PC-3 (cell line): ENCODE measurements around the gene BOD1L2. TPM values are rescaled to one million over a fixed set of nuclear protein-coding genes. Genes with fewer than 3 reads are reported as not detected.

Source experiments
- ATAC-seq: fragments of 200-7000 bp; cut with Tn5 transposase; 2 replicates; pipeline ENCODE4 v1.9.1; 2020; ENCODE audit warnings: mild to moderate bottlenecking, moderate library complexity
- BruUV-seq: library from RNA; stranded (reverse); fragments of 400-500 nt; replicated peaks from 2 replicates; lab custom pipeline; 2021; lab: Mats Ljungman, UMichigan
- CTCF ChIA-PET: fragments of 300-600 bp; sonication (Branson Sonifier 250); formaldehyde crosslinking; loops from one replicate; lab custom pipeline; 2022; ENCODE audit warnings: antibody characterized with exemption; lab: Charles Lee
- POLR2A ChIA-PET: fragments of 300-600 bp; sonication (Branson Sonifier 250); formaldehyde crosslinking; loops from one replicate; lab custom pipeline; 2022; ENCODE audit warnings: antibody characterized with exemption; ENCODE audit not compliant: unreplicated experiment; lab: Charles Lee
- DNase-seq: peaks from one replicate; pipeline ENCODE4 v3.0.0-alpha.2; 2015
- H2AFZ ChIP-seq: fragments of 300-600 bp; sonication (generic); 2 replicates; pipeline ENCODE4 v1.6.0; 2016; ENCODE audit warnings: antibody characterized with exemption, low read length
- H3F3A ChIP-seq: fragments of 300-600 bp; sonication (generic); one replicate; pipeline ENCODE4 v1.6.0; 2017; ENCODE audit warnings: antibody characterized with exemption, low read length, control low read depth, mild to moderate bottlenecking; ENCODE audit not compliant: unreplicated experiment
- H3K27ac ChIP-seq: fragments of 300-600 bp; sonication (generic); 2 replicates; pipeline ENCODE4 v1.5.1; 2016; ENCODE audit warnings: mild to moderate bottlenecking, low read length
- H3K27me3 ChIP-seq: fragments of 300-600 bp; sonication (generic); 2 replicates; pipeline ENCODE4 v1.6.1; 2016; ENCODE audit warnings: low read length, mixed read lengths
- H3K36me3 ChIP-seq: fragments of 300-600 bp; sonication (generic); 2 replicates; pipeline ENCODE4 v1.6.1; 2016; ENCODE audit warnings: low read depth, mixed run types, low read length, mixed read lengths
- H3K4me1 ChIP-seq: fragments of 300-600 bp; sonication (generic); 2 replicates; pipeline ENCODE4 v1.5.1; 2016; ENCODE audit warnings: low read length; ENCODE audit not compliant: insufficient read depth
- H3K4me2 ChIP-seq: fragments of 300-600 bp; sonication (generic); 2 replicates; pipeline ENCODE4 v1.6.0; 2016; ENCODE audit warnings: low read length
- H3K4me3 ChIP-seq: fragments of 300-600 bp; sonication (generic); 2 replicates; pipeline ENCODE4 v1.5.1; 2016; ENCODE audit warnings: mild to moderate bottlenecking, low read length, mixed read lengths
- H3K79me2 ChIP-seq: fragments of 300-600 bp; sonication (generic); 2 replicates; pipeline ENCODE4 v1.6.1; 2017; ENCODE audit warnings: low read length, mixed read lengths
- H3K9ac ChIP-seq: fragments of 300-600 bp; sonication (generic); 2 replicates; pipeline ENCODE4 v1.6.0; 2016; ENCODE audit warnings: mild to moderate bottlenecking, low read length
- H3K9me2 ChIP-seq: fragments of 300-600 bp; sonication (generic); replicated peaks from 2 replicates; pipeline ENCODE4 v1.6.1; 2016; ENCODE audit warnings: mixed run types, low read length, mixed read lengths
- H3K9me3 ChIP-seq: fragments of 300-600 bp; sonication (generic); 2 replicates; pipeline ENCODE4 v1.6.1; 2016; ENCODE audit warnings: low read length, mixed read lengths
- H4K20me1 ChIP-seq: fragments of 300-600 bp; sonication (generic); 2 replicates; pipeline ENCODE4 v1.6.1; 2016; ENCODE audit warnings: low read length, mixed read lengths
- EZH2 ChIP-seq: fragments of 300-600 bp; sonication (generic); IDR thresholded peaks from one replicate; pipeline ENCODE4 v1.6.1; 2017; ENCODE audit warnings: antibody characterized with exemption, mild to moderate bottlenecking, low read length; ENCODE audit not compliant: unreplicated experiment
- EZH2phosphoT487 ChIP-seq: fragments of 300-600 bp; sonication (generic); IDR thresholded peaks from 2 replicates; pipeline ENCODE4 v1.6.1; 2018; ENCODE audit warnings: mild to moderate bottlenecking, antibody characterized with exemption, low read length, borderline replicate concordance
- intact Hi-C: fragments of 100-400 bp; cut with micrococcal nuclease; formaldehyde crosslinking; loops from 2 replicates; pipeline ENCODE4 v1.9.0; 2023
- total RNA-seq: library from RNA; depleted of rRNA; stranded (reverse); fragments of >200 nt; gene quantifications from 2 replicates; pipeline ENCODE4 v1.2.3, GENCODE V29; 2014
- TF ChIP-seq, protein P1 (sequence below): fragments of 300-600 bp; sonication (generic); conservative IDR thresholded peaks from 2 replicates; pipeline ENCODE4 v1.5.1; 2017; ENCODE audit warnings: antibody characterized with exemption, low read depth, mild to moderate bottlenecking, low read length

BOD1L2 gene
- total RNA-seq, 1 experiment from 2014 or later, result not detected

DNA sequence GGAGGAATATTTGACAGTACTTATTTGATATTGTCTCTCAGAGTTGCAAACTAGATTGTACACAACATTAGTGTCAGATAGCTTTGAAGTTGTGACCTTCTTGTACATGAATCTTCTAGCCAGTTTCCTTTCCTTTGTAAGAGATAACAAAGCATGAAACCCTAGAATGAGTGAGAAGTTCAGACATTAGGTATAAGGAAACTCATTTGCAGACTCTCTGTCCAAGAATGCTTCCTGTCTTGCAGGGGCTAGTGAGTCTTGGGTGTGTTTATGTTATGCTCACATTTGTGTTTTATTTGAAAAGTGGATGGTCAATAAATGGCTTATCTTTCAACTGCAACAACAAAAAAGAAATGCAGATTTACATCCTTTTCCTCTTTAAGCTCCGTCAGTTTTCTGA lies 1.4 kb downstream of the BOD1L2 start:
- intact Hi-C loops, result no loop called here
- ChIA-PET CTCF (no interaction called here), POLR2A (no interaction called here)
- TF ChIP-seq EZH2, result no peak
- TF ChIP-seq, protein P1, sequence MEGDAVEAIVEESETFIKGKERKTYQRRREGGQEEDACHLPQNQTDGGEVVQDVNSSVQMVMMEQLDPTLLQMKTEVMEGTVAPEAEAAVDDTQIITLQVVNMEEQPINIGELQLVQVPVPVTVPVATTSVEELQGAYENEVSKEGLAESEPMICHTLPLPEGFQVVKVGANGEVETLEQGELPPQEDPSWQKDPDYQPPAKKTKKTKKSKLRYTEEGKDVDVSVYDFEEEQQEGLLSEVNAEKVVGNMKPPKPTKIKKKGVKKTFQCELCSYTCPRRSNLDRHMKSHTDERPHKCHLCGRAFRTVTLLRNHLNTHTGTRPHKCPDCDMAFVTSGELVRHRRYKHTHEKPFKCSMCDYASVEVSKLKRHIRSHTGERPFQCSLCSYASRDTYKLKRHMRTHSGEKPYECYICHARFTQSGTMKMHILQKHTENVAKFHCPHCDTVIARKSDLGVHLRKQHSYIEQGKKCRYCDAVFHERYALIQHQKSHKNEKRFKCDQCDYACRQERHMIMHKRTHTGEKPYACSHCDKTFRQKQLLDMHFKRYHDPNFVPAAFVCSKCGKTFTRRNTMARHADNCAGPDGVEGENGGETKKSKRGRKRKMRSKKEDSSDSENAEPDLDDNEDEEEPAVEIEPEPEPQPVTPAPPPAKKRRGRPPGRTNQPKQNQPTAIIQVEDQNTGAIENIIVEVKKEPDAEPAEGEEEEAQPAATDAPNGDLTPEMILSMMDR, result no peak
- TF ChIP-seq EZH2phosphoT487, result no peak
- no peak overlapping the region for H3K9ac ChIP-seq
- H2AFZ ChIP-seq, result no peak overlapping the region
- no peak overlapping the region for H3K4me3 ChIP-seq
- no TSS peak for BruUV-seq
- H3K4me1 ChIP-seq, result no peaks in the 10 kb centered on the region
- ATAC-seq (no peak), DNase-seq (no peak)
- H3K4me2 ChIP-seq, result no peak overlapping the region
- H3F3A ChIP-seq, result no peaks in the 10 kb centered on the region
- no peak overlapping the region for H3K27ac ChIP-seq
- H3K9me3 ChIP-seq, result no peaks in the 10 kb centered on the region
- no peaks in the 10 kb centered on the region for H3K36me3 ChIP-seq
- peaks cover 84% of the 10 kb centered on the region for H3K27me3 ChIP-seq
- H4K20me1 ChIP-seq, result no peaks in the 10 kb centered on the region
- no peaks in the 10 kb centered on the region for H3K9me2 ChIP-seq
- H3K79me2 ChIP-seq, result no peaks in the 10 kb centered on the region

GRCh38 chr18:57149051-57149450 lies 2.2 kb downstream of the BOD1L2 start:
- Histone ChIP-seq H3K9ac (no peak overlapping the region), H2AFZ (no peak overlapping the region), H3K27ac (no peak overlapping the region), H3K4me3 (no peak overlapping the region), H3K4me1 (no peaks in the 10 kb centered on the region), H3K36me3 (no peaks in the 10 kb centered on the region), H3F3A (no peaks in the 10 kb centered on the region), H4K20me1 (no peaks in the 10 kb centered on the region), H3K27me3 (peaks cover 88% of the 10 kb centered on the region), H3K9me3 (no peaks in the 10 kb centered on the region), H3K9me2 (no peaks in the 10 kb centered on the region), H3K79me2 (no peaks in the 10 kb centered on the region), H3K4me2 (no peak overlapping the region)
- no TSS peak for BruUV-seq
- TF ChIP-seq EZH2 (no peak), EZH2phosphoT487 (no peak)
- TF ChIP-seq, protein P1, result no peak
- CTCF ChIA-PET, result no interaction called here
- DNase-seq (no peak), ATAC-seq (no peak)
- intact Hi-C loops, result no loop called here
- POLR2A ChIA-PET, result no interaction called here

DNA sequence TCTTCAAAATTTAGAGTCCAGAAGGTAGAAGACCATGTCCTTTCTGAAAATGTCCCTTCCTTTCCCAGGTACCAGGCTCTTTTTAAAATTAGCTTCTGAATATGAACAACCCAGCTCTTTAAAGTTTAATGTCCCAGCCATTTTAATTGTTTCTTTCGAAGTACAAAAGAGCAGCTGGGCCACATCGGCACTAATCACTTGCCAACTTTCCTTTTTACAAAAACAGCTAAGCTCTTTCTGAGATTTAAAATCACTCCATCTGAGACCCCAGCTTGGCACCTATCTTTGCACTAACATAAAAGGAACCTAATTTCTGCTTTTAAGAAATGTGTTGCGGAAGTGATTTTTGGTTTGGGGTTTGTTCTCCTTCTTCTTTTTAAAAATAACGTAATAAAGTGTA lies 2.6 kb downstream of the BOD1L2 start:
- H3K9me3 ChIP-seq, result no peaks in the 10 kb centered on the region
- intact Hi-C loops, result no loop called here
- BruUV-seq, result no TSS peak
- no peaks in the 10 kb centered on the region for H4K20me1 ChIP-seq
- no peaks in the 10 kb centered on the region for H3K36me3 ChIP-seq
- H3K4me1 ChIP-seq, result no peaks in the 10 kb centered on the region
- H3K27ac ChIP-seq, result no peak overlapping the region
- no peak overlapping the region for H2AFZ ChIP-seq
- ChIA-PET POLR2A (no interaction called here), CTCF (no interaction called here)
- TF ChIP-seq EZH2, result no peak
- no peak for TF ChIP-seq EZH2phosphoT487
- TF ChIP-seq, protein P1, result no peak
- H3K4me3 ChIP-seq, result no peak overlapping the region
- H3K9ac ChIP-seq, result no peak overlapping the region
- H3K27me3 ChIP-seq, result peaks cover 88% of the 10 kb centered on the region
- no peaks in the 10 kb centered on the region for H3K79me2 ChIP-seq
- no peaks in the 10 kb centered on the region for H3K9me2 ChIP-seq
- H3F3A ChIP-seq, result no peaks in the 10 kb centered on the region
- DNase-seq, result no peak
- no peak for ATAC-seq
- H3K4me2 ChIP-seq, result no peak overlapping the region
